Astrocyte of the cerebellum (primary cell): ENCODE measurements around the gene ZNF30.

Experiments used
- DNase-seq: peaks from one replicate; pipeline ENCODE4 v3.0.0-alpha.2; 2011; ENCODE audit warnings: low read depth
- H3K4me3 ChIP-seq: 2 replicates; pipeline ENCODE4 v1.5.1; 2011; ENCODE audit warnings: mild to moderate bottlenecking, low read depth, low read length, moderate library complexity
- in situ Hi-C: cut with HindIII; loops from 2 replicates; pipeline ENCODE4 v1.10.0; 2017; ENCODE audit warnings: low sequenced_read_pairs
- TF ChIP-seq, protein P1 (sequence below): IDR thresholded peaks from 2 replicates; pipeline ENCODE4 v1.5.1; 2012; ENCODE audit warnings: low read length, low read depth, moderate library complexity, mild to moderate bottlenecking; ENCODE audit errors: missing control alignments

ZNF30 gene

DNA sequence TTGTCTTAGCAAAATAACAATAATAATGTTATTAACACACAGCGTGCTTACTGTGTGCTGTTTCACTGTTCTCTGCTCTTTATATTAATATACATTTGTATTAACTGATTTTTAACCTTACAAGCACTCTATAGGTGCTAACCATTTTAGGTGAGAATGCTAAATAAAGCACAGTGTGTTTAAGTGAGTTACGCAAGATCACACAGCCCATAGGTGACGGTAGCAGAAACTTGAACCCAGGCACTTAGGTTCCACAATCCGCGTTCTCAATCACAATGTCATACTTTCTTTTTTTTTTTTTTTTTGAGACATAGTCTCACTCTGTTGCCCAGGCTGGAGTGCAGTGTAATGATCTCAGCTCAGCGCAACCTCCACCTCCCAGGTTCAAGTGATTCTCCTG lies 5.8 kb downstream of the ZNF30 start:
- in situ Hi-C loops, result no loop called here
- TF ChIP-seq, protein P1, sequence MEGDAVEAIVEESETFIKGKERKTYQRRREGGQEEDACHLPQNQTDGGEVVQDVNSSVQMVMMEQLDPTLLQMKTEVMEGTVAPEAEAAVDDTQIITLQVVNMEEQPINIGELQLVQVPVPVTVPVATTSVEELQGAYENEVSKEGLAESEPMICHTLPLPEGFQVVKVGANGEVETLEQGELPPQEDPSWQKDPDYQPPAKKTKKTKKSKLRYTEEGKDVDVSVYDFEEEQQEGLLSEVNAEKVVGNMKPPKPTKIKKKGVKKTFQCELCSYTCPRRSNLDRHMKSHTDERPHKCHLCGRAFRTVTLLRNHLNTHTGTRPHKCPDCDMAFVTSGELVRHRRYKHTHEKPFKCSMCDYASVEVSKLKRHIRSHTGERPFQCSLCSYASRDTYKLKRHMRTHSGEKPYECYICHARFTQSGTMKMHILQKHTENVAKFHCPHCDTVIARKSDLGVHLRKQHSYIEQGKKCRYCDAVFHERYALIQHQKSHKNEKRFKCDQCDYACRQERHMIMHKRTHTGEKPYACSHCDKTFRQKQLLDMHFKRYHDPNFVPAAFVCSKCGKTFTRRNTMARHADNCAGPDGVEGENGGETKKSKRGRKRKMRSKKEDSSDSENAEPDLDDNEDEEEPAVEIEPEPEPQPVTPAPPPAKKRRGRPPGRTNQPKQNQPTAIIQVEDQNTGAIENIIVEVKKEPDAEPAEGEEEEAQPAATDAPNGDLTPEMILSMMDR, result no peak
- DNase-seq, result no peak
- no peak overlapping the region for H3K4me3 ChIP-seq

DNA sequence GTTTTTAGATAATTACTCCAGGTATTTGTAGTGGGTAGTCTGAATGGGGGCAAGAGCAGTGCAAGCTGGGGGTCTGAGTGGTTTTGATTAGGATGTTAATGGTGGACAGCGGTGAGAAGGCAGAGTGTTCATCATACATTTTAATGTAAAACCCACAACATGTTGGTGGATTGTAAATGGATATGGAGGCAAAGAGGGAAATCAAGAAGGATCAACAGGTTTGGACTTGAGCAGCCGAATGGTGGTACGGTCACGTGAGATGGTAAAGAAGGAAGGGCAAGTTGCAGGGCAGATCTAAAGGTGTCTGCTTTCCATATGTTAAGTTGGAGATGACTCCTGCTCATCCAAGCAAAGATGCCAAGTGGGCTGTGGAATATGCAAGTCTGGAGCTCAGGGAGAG lies 9.5 kb downstream of the ZNF30 start:
- in situ Hi-C loops, result no loop called here
- no peak overlapping the region for H3K4me3 ChIP-seq
- no peak for DNase-seq
- TF ChIP-seq, protein P1, result no peak

DNA sequence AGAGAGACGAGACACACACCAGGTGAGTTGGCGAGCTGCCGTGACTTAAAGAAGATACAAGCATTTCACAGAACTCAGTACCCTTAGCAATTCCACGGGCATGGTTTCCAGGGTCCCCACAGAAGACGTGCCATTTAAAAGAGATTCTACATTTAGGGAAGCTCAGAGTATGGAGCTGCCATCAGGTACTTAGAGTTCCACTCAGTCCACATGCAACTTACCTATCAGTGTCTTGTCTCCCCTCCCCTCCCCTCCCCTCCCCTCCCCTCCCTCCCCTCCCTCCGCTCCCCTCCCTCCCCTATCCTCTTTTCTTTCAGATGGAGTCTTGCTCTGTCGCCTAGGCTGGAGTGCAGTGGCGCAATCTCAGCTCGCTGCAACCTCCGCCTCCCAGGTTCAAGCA lies 12.2 kb downstream of the ZNF30 start:
- no peak for DNase-seq
- in situ Hi-C loops, result no loop called here
- TF ChIP-seq, protein P1, result no peak
- H3K4me3 ChIP-seq, result no peak overlapping the region

DNA sequence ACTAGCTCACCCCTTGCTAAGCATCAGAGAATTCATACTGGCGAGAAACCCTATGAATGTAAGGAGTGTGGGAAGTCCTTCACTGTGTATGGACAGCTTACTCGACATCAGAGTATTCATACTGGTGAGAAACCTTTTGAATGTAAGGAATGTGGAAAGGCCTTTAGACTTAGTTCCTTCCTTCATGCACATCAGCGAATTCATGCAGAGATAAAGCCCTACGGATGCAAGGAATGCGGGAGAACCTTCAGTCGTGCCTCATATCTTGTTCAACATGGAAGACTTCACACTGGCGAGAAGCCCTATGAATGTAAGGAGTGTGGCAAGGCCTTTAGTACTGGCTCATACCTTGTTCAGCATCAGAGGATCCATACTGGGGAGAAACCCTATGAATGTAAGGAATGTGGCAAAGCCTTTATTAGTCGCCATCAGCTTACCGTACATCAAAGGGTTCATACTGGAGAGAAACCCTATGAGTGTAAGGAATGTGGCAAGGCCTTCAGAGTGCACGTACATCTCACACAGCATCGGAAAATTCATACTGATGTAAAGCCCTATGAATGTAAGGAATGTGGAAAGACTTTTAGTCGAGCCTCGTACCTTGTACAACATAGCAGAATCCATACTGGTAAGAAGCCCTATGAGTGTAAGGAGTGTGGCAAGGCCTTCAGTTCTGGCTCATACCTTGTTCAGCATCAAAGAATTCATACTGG lies 17.3 kb downstream of the ZNF30 start:
- in situ Hi-C loops, result no loop called here

DNA sequence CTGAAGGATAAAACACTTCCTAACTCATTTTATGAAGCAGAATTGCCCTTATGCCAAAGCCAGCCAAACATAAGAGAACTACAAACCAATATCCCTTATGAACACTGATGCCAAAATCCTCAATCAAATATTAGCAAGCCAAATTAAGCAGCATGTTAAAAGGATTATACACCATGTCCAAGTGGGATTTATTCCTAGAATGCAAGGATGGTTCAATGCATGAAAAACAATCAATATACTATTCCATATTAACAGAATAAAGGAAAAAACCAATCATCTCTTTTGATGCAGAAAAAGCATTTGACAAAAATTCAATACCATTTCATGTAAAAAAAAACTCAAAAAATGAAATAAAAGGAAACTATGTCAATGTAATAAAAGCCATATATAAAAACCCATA lies 26.4 kb downstream of the ZNF30 start:
- H3K4me3 ChIP-seq, result no peak overlapping the region
- no peak for DNase-seq
- TF ChIP-seq, protein P1, result no peak
- in situ Hi-C loops, result no loop called here

More for the DNA sequence above, 17.3 kb downstream of the ZNF30 start:
- TF ChIP-seq, protein P1, result no peak
- no peak for DNase-seq
- no peak overlapping the region for H3K4me3 ChIP-seq

DNA sequence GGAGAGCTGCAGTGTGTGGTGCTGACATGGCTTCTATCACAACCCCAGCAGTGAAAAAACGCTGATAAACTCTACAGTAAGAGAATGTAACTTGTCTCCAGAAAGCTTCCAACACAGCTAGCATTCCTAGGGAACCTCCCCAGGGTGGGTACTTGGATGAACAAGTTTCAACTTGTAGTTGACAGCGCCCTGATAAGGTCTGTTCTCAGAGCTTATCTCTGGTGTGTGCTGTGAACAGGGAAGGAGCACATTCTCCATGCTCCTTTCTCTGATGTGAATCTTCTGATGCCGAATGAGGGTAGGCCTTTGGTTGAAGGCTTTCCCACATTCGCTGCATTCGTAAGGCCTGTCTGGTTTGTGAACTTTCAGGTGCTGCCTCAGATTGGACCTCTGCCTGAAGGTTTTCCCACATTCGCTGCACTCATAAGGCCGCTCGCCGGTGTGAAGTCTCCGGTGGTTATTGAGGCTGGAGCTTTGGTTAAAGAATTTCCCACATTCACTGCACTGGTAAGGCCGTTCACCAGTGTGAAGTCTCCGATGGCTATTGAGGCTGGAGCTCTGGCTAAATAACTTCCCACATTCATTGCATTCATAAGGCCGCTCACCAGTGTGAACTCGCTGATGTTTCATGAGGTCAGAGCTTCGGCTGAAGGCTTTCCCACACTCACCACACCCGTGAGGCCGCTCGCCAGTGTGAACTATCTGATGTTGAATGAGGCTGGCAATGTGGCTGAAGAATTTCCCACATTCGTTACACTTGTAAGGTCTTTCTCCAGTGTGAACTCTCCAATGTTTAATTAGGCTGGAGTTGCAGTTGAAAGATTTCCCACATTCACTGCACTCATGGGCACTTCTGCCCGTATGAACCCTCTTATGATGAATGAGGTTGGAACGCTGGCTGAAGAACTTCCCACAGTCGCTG lies 31.4 kb downstream of the ZNF30 start:
- TF ChIP-seq, protein P1, result no peak
- DNase-seq, result no peak
- in situ Hi-C loops, result no loop called here
- H3K4me3 ChIP-seq, result no peak overlapping the region
